Mesenchymal stem cell (in vitro differentiated cells and primary cell): ENCODE measurements around the gene KRTAP10-11.
A peak's percentile ranks its signal among the peaks of the same experiment; 100 is the strongest.

ENCODE experiments used
- DNase-seq: peaks from one replicate; pipeline ENCODE4 v3.0.0-alpha.2; 2013
- H2AFZ ChIP-seq: one replicate; pipeline ENCODE4 v1.6.1; 2013; ENCODE audit warnings: low read depth, mild to moderate bottlenecking, control low read depth, inconsistent platforms, low read length, moderate library complexity
- H2AK5ac ChIP-seq: 2 replicates; pipeline ENCODE4 v1.6.1; 2013; ENCODE audit warnings: low read length, moderate library complexity, mild to moderate bottlenecking, inconsistent platforms; ENCODE audit not compliant: severe bottlenecking
- H2BK120ac ChIP-seq: one replicate; pipeline ENCODE4 v1.6.1; 2013; ENCODE audit warnings: low read depth, mild to moderate bottlenecking, inconsistent platforms, low read length, moderate library complexity
- H2BK12ac ChIP-seq, 2 experiments: one replicate each; pipeline ENCODE4 v1.6.1; 2013; ENCODE audit warnings: inconsistent platforms in 2 of 2, low read length in 2 of 2, mild to moderate bottlenecking in 2 of 2, moderate library complexity in 2 of 2, control low read depth in 1 of 2
- H2BK15ac ChIP-seq: one replicate; pipeline ENCODE4 v1.6.1; 2013; ENCODE audit warnings: mild to moderate bottlenecking, low read depth, inconsistent platforms; ENCODE audit not compliant: poor library complexity, severe bottlenecking
- H2BK5ac ChIP-seq: 2 replicates; pipeline ENCODE4 v1.6.1; 2013; ENCODE audit warnings: low read depth, mild to moderate bottlenecking, low read length, control low read depth, inconsistent platforms; ENCODE audit not compliant: poor library complexity, severe bottlenecking
- H3K14ac ChIP-seq, 2 experiments: one replicate each; pipeline ENCODE4 v1.6.1; 2013; ENCODE audit warnings: inconsistent platforms in 2 of 2, low read length in 2 of 2, control low read depth in 1 of 2, mild to moderate bottlenecking in 1 of 2, moderate library complexity in 1 of 2
- H3K18ac ChIP-seq, 2 experiments: one replicate each; pipeline ENCODE4 v1.6.1; 2013; ENCODE audit warnings: inconsistent platforms in 2 of 2, low read length in 2 of 2, control low read depth in 1 of 2, low read depth in 1 of 2, mild to moderate bottlenecking in 1 of 2
- H3K23ac ChIP-seq, 2 experiments: one replicate each; pipeline ENCODE4 v1.6.1; 2013; ENCODE audit warnings: inconsistent platforms in 2 of 2, low read length in 2 of 2, mild to moderate bottlenecking in 2 of 2, moderate library complexity in 2 of 2, control low read depth in 1 of 2
- H3K27ac ChIP-seq: 2 replicates; pipeline ENCODE4 v1.5.1; 2013; ENCODE audit warnings: mild to moderate bottlenecking, moderate library complexity, low read length, control low read depth, inconsistent platforms; ENCODE audit not compliant: poor library complexity, severe bottlenecking
- H3K27me3 ChIP-seq, 2 experiments: 2 replicates each; pipeline versions ENCODE4 v1.6.1 to v1.7.0; 2013; ENCODE audit warnings: low read length in 2 of 2, mild to moderate bottlenecking in 2 of 2, moderate library complexity in 2 of 2, control low read depth in 1 of 2, inconsistent platforms in 1 of 2; ENCODE audit not compliant: control insufficient read depth in 1 of 2, insufficient read depth in 1 of 2
- H3K36me3 ChIP-seq, 2 experiments: 2 replicates each; pipeline versions ENCODE4 v1.6.1 to v1.7.0; 2013; ENCODE audit warnings: low read length in 2 of 2, control low read depth in 1 of 2, inconsistent platforms in 1 of 2, low read depth in 1 of 2, mild to moderate bottlenecking in 1 of 2; ENCODE audit not compliant: insufficient read depth in 2 of 2, control insufficient read depth in 1 of 2
- H3K4ac ChIP-seq, 2 experiments: one replicate each; pipeline ENCODE4 v1.6.1; 2013; ENCODE audit warnings: inconsistent platforms in 2 of 2, low read length in 2 of 2, mild to moderate bottlenecking in 2 of 2, moderate library complexity in 2 of 2, control low read depth in 1 of 2, low read depth in 1 of 2
- H3K4me1 ChIP-seq: 2 replicates; pipeline ENCODE4 v1.6.1; 2013; ENCODE audit warnings: low read depth, low read length, control low read depth; ENCODE audit not compliant: control insufficient read depth, insufficient read depth
- H3K4me2 ChIP-seq: 2 replicates; pipeline ENCODE4 v1.6.1; 2013; ENCODE audit warnings: low read length, mild to moderate bottlenecking, inconsistent platforms; ENCODE audit not compliant: poor library complexity, severe bottlenecking
- H3K4me3 ChIP-seq, 2 experiments: 2 replicates each; pipeline versions ENCODE4 v1.5.1 to v1.7.0; 2013; ENCODE audit warnings: low read length in 2 of 2, mild to moderate bottlenecking in 2 of 2, control low read depth in 1 of 2, low read depth in 1 of 2; ENCODE audit not compliant: insufficient read depth in 1 of 2
- H3K79me1 ChIP-seq: replicated peaks from 2 replicates; pipeline ENCODE4 v1.6.1; 2013; ENCODE audit warnings: mild to moderate bottlenecking, control low read depth, low read length, inconsistent platforms; ENCODE audit not compliant: poor library complexity, severe bottlenecking
- H3K9ac ChIP-seq: 2 replicates; pipeline ENCODE4 v1.7.0; 2013; ENCODE audit warnings: mild to moderate bottlenecking, low read length, moderate library complexity
- H3K9me3 ChIP-seq: 2 replicates; pipeline ENCODE4 v1.7.0; 2013; ENCODE audit warnings: mild to moderate bottlenecking, low read length; ENCODE audit not compliant: control insufficient read depth
- H4K8ac ChIP-seq: one replicate; pipeline ENCODE4 v1.6.1; 2013; ENCODE audit warnings: inconsistent platforms, mild to moderate bottlenecking, low read length, moderate library complexity
- H4K91ac ChIP-seq: one replicate; pipeline ENCODE4 v1.6.1; 2013; ENCODE audit warnings: mild to moderate bottlenecking, low read length, inconsistent platforms
- WGBS: methylation state at CpG from one replicate; pipeline ENCODE4 v1.1.7; 2013; ENCODE audit warnings: mixed read lengths; 5-methylcytosine and 5-hydroxymethylcytosine counted together

Gene KRTAP10-11

GRCh38 chr21:44664691-44665090, 18.5 kb downstream of the KRTAP10-11 start:
- peaks cover 25% of the 10 kb centered on the region for H3K9me3 ChIP-seq
- H4K91ac ChIP-seq, result no peak overlapping the region
- H3K27ac ChIP-seq, result no peak overlapping the region
- no peak overlapping the region for H3K4me2 ChIP-seq
- H3K79me1 ChIP-seq, result no peaks in the 10 kb centered on the region
- H3K27me3 ChIP-seq, result no peaks in the 10 kb centered on the region
- no peak overlapping the region for H2BK5ac ChIP-seq
- no peak overlapping the region for H4K8ac ChIP-seq
- H2AK5ac ChIP-seq, result no peak overlapping the region
- H3K14ac ChIP-seq, result no peak overlapping the region
- no peak for DNase-seq
- H3K23ac ChIP-seq, result no peak overlapping the region
- no peaks in the 10 kb centered on the region for H3K36me3 ChIP-seq
- H2BK12ac ChIP-seq, result no peak overlapping the region
- H2AFZ ChIP-seq, result no peak overlapping the region
- no peak overlapping the region for H2BK15ac ChIP-seq
- H3K4me3 ChIP-seq, result no peak overlapping the region
- no peak overlapping the region for H2BK120ac ChIP-seq
- no peaks in the 10 kb centered on the region for H3K4me1 ChIP-seq
- no peak overlapping the region for H3K4ac ChIP-seq
- no peak overlapping the region for H3K18ac ChIP-seq
- WGBS, result 82% methylated on average over 5 of the region's 5 CpGs
- H3K9ac ChIP-seq, result no peak overlapping the region

GRCh38 chr21:44666401-44667320, 20.4 kb downstream of the KRTAP10-11 start, which contains the start of gene KRTAP12-2:
TSS of gene KRTAP12-2 (minus strand) at chr21:44666927. CDS start at chr21:44666886, 41 bp downstream.
- H3K27ac ChIP-seq, result no peak within 1 kb of the TSS
- no peak within 1 kb of the TSS for H2AK5ac ChIP-seq
- H3K27me3 ChIP-seq, result no peaks in the 10 kb centered on the region
- no peak within 1 kb of the TSS for H2BK15ac ChIP-seq
- no peak within 1 kb of the TSS for H3K4ac ChIP-seq
- no peaks in the 10 kb centered on the region for H3K36me3 ChIP-seq
- peaks cover 38% of the 10 kb centered on the region for H3K9me3 ChIP-seq
- no peaks in the 10 kb centered on the region for H3K79me1 ChIP-seq
- no peak within 1 kb of the TSS for H2BK12ac ChIP-seq
- H2BK5ac ChIP-seq, result no peak within 1 kb of the TSS
- H2BK120ac ChIP-seq, result no peak within 1 kb of the TSS
- no peak within 1 kb of the TSS for H3K23ac ChIP-seq
- H3K4me3 ChIP-seq, result no peak within 1 kb of the TSS
- 64% methylated on average over 16 of the region's 19 CpGs for WGBS
- H3K18ac ChIP-seq, result no peak within 1 kb of the TSS
- no peak within 1 kb of the TSS for H4K8ac ChIP-seq
- H4K91ac ChIP-seq, result no peak within 1 kb of the TSS
- no peak within 1 kb of the TSS for H3K14ac ChIP-seq
- no peaks in the 10 kb centered on the region for H3K4me1 ChIP-seq
- no peak within 1 kb of the TSS for H3K4me2 ChIP-seq
- H3K9ac ChIP-seq, result no peak within 1 kb of the TSS
- no peak within 1 kb of the TSS for H2AFZ ChIP-seq
- no peak for DNase-seq

GRCh38 chr21:44667612-44668011, 21.4 kb downstream of the KRTAP10-11 start:
- Histone ChIP-seq H2AFZ (no peak overlapping the region), H4K8ac (no peak overlapping the region), H3K27ac (no peak overlapping the region), H3K9ac (no peak overlapping the region), H2AK5ac (no peak overlapping the region), H3K4me1 (no peaks in the 10 kb centered on the region), H2BK120ac (no peak overlapping the region), H3K18ac (no peak overlapping the region), H3K9me3 (peaks cover 40% of the 10 kb centered on the region), H4K91ac (no peak overlapping the region), H2BK15ac (no peak overlapping the region), H2BK12ac (no peak overlapping the region), H3K4me3 (no peak overlapping the region), H2BK5ac (no peak overlapping the region), H3K79me1 (no peaks in the 10 kb centered on the region), H3K14ac (no peak overlapping the region), H3K27me3 (no peaks in the 10 kb centered on the region), H3K4ac (no peak overlapping the region), H3K23ac (no peak overlapping the region), H3K4me2 (no peak overlapping the region), H3K36me3 (no peaks in the 10 kb centered on the region)
- 72% methylated on average over 1 of the region's 1 CpG for WGBS
- no peak for DNase-seq

GRCh38 chr21:44670642-44671432, 24.6 kb downstream of the KRTAP10-11 start:
- Histone ChIP-seq H2BK5ac (no peak overlapping the region), H2AK5ac (no peak overlapping the region), H3K4me1 (no peaks in the 10 kb centered on the region), H3K14ac (no peak overlapping the region), H3K9me3 (peaks cover 41% of the 10 kb centered on the region), H2BK120ac (no peak overlapping the region), H3K18ac (no peak overlapping the region), H2BK15ac (no peak overlapping the region), H2BK12ac (no peak overlapping the region), H3K27ac (no peak overlapping the region), H3K4me2 (no peak overlapping the region), H3K36me3 (no peaks in the 10 kb centered on the region), H3K9ac (no peak overlapping the region), H3K79me1 (no peaks in the 10 kb centered on the region), H4K8ac (no peak overlapping the region), H3K23ac (no peak overlapping the region), H2AFZ (no peak overlapping the region), H3K4me3 (peak overlapping the region in 1 of 2 experiments; percentile 2), H3K27me3 (no peaks in the 10 kb centered on the region), H3K4ac (no peak overlapping the region), H4K91ac (no peak overlapping the region)
- WGBS, result 58% methylated on average over 3 of the region's 3 CpGs
- no peak for DNase-seq
